NOMO-1 treated with DMSO at 0.1 percent for 48 hours (cell line): ENCODE measurements around the gene CIAO3.
A peak's percentile ranks its signal among the peaks of the same experiment; 100 is the strongest.
"Not testable (repeated sequence)": the region's sequence is repeated elsewhere in the genome, so short reads cannot be mapped to it uniquely, and the experiment has no call there.

ENCODE experiments used
- DNase-seq: peaks from one replicate; lab custom pipeline; 2025; ENCODE audit not compliant: unreplicated experiment; lab: John Stamatoyannopoulos, UW

The CIAO3 gene

GRCh38 chr16:694863-695354 lies 45.9 kb downstream of the CIAO3 start:
- DNase-seq = no peak

GRCh38 chr16:694187-694862 lies 46.5 kb downstream of the CIAO3 start:
- no peak for DNase-seq

GRCh38 chr16:693766-694165 lies 47.0 kb downstream of the CIAO3 start:
- no peak for DNase-seq

GRCh38 chr16:693364-693763 lies 47.4 kb downstream of the CIAO3 start:
- no peak for DNase-seq

- DNase-seq = no peak
These were observed 48.3 kb downstream of the CIAO3 start for GRCh38 chr16:692356-693108.

- not testable (repeated sequence) for DNase-seq
These were observed 49.6 kb downstream of the CIAO3 start for GRCh38 chr16:691242-691641.

GRCh38 chr16:689175-689897 lies 51.5 kb downstream of the CIAO3 start:
- DNase-seq = no peak

- no peak for DNase-seq
These were observed 53.3 kb downstream of the CIAO3 start for GRCh38 chr16:687499-687898.

- DNase-seq = no peak
These were observed 54.1 kb downstream of the CIAO3 start for GRCh38 chr16:686459-687260.

GRCh38 chr16:685967-686366 lies 54.8 kb downstream of the CIAO3 start:
- DNase-seq = no peak

- no peak for DNase-seq
These were observed 55.7 kb downstream of the CIAO3 start for GRCh38 chr16:684961-685696.

- peak; percentile 88 for DNase-seq
These were observed 56.6 kb downstream of the CIAO3 start, which contains the start of gene JMJD8 for GRCh38 chr16:684071-684794. TSS of gene JMJD8 (minus strand) at chr16:684334. CDS start at chr16:684319, 15 bp downstream.

- no peak for DNase-seq
These were observed 57.3 kb downstream of the CIAO3 start for GRCh38 chr16:683396-684070.

- no peak for DNase-seq
These were observed 58.1 kb downstream of the CIAO3 start for GRCh38 chr16:682493-683395.

GRCh38 chr16:681746-682427 lies 58.9 kb downstream of the CIAO3 start:
- no peak for DNase-seq

GRCh38 chr16:680967-681745 lies 59.6 kb downstream of the CIAO3 start:
- DNase-seq = peak; percentile 34

- DNase-seq = no peak
These were observed 60.2 kb downstream of the CIAO3 start for GRCh38 chr16:680625-680945.
